Measurements from ENCODE around the gene MICA.

- TF ChIP-seq CTCF (IDR thresholded peaks at IDR 0.05) (no peak), POLR2AphosphoS5 (IDR thresholded peaks at IDR 0.05) (no peak)
Observed at GRCh38 chr6:31460361-31461025, 57.1 kb downstream of the MICA start.

Measured in gastroesophageal sphincter (tissue), 3 donors.